WTC11 (cell line): ENCODE results near the gene FREY1. TPM values are rescaled to one million over a fixed set of nuclear protein-coding genes. Genes with fewer than 3 reads are reported as not detected.

Experiments used
- ATAC-seq: fragments of 200-7000 bp; cut with Tn5 transposase; 2 replicates; pipeline ENCODE4 v1.10.0; 2021; ENCODE audit warnings: mild to moderate bottlenecking, moderate library complexity
- CTCF ChIA-PET: fragments of 300-600 bp; sonication (Branson Sonifier 250); formaldehyde crosslinking; loops from one replicate; lab custom pipeline; 2021; ENCODE audit warnings: antibody characterized with exemption; lab: Charles Lee
- POLR2A ChIA-PET: fragments of 350-600 bp; sonication (Branson Sonifier 250); formaldehyde crosslinking; loops from one replicate; lab custom pipeline; 2021; ENCODE audit warnings: antibody characterized with exemption; lab: Charles Lee
- DNase-seq: peaks from one replicate; pipeline ENCODE4 v3.0.0; 2021; ENCODE audit warnings: low spot score
- H3K27ac Mint-ChIP-seq: 2 replicates; pipeline ENCODE4 v1.8.0; 2021; ENCODE audit warnings: mixed read lengths
- H3K27me3 Mint-ChIP-seq: 2 replicates; pipeline ENCODE4 v1.8.0; 2021; ENCODE audit warnings: low read depth, mild to moderate bottlenecking, moderate library complexity, mixed read lengths
- H3K36me3 Mint-ChIP-seq: 2 replicates; pipeline ENCODE4 v1.8.0; 2021; ENCODE audit warnings: mixed read lengths
- H3K4me1 Mint-ChIP-seq: 2 replicates; pipeline ENCODE4 v1.8.0; 2022; ENCODE audit warnings: mixed read lengths
- H3K4me3 Mint-ChIP-seq: 2 replicates; pipeline ENCODE4 v1.8.0; 2021; ENCODE audit warnings: mild to moderate bottlenecking, moderate library complexity, mixed read lengths
- H3K9me3 Mint-ChIP-seq: 2 replicates; pipeline ENCODE4 v1.8.0; 2021; ENCODE audit warnings: mixed read lengths
- AFF4 ChIP-seq: sonication (generic); formaldehyde crosslinking; IDR thresholded peaks from 2 replicates; pipeline ENCODE4 v1.8.1; 2023; ENCODE audit warnings: mild to moderate bottlenecking, missing genetic modification reagents, borderline replicate concordance
- CTCF ChIP-seq: fragments of 200-600 bp; IDR thresholded peaks from 2 replicates; pipeline ENCODE4 v1.8.0; 2022; ENCODE audit warnings: antibody characterized with exemption
- E2F1 ChIP-seq: sonication (generic); formaldehyde crosslinking; IDR thresholded peaks from 2 replicates; pipeline ENCODE4 v1.8.0; 2022; ENCODE audit warnings: mild to moderate bottlenecking, missing genetic modification reagents
- GABPB1 ChIP-seq: sonication (generic); formaldehyde crosslinking; IDR thresholded peaks from 2 replicates; pipeline ENCODE4 v1.8.1; 2023; ENCODE audit warnings: mild to moderate bottlenecking, missing genetic modification reagents
- MXD4 ChIP-seq: fragments of 250-450 bp; sonication (Bioruptor Pico); IDR thresholded peaks from 2 replicates; pipeline ENCODE4 v1.8.0; 2021; ENCODE audit warnings: mild to moderate bottlenecking, moderate library complexity, borderline replicate concordance
- SMAD4 ChIP-seq: sonication (generic); formaldehyde crosslinking; IDR thresholded peaks from 2 replicates; pipeline ENCODE4 v1.8.0; 2022; ENCODE audit warnings: mild to moderate bottlenecking, missing genetic modification reagents
- STAT6 ChIP-seq: sonication (generic); formaldehyde crosslinking; conservative IDR thresholded peaks from 2 replicates; pipeline ENCODE4 v1.8.1; 2023; ENCODE audit warnings: mild to moderate bottlenecking, low read depth, missing genetic modification reagents, moderate library complexity
- TCF7 ChIP-seq: sonication (generic); formaldehyde crosslinking; IDR thresholded peaks from 2 replicates; pipeline ENCODE4 v1.8.0; 2022; ENCODE audit warnings: mild to moderate bottlenecking, low read depth, missing genetic modification reagents, moderate library complexity
- TEAD1 ChIP-seq: sonication (generic); formaldehyde crosslinking; IDR thresholded peaks from 2 replicates; pipeline ENCODE4 v1.8.0; 2022; ENCODE audit warnings: mild to moderate bottlenecking, missing genetic modification reagents
- TEAD4 ChIP-seq: sonication (generic); formaldehyde crosslinking; IDR thresholded peaks from 2 replicates; pipeline ENCODE4 v1.8.0; 2022; ENCODE audit warnings: mild to moderate bottlenecking, missing genetic modification reagents
- TP53 ChIP-seq: sonication (generic); formaldehyde crosslinking; IDR thresholded peaks from 2 replicates; pipeline ENCODE4 v1.8.1; 2023; ENCODE audit warnings: mild to moderate bottlenecking, missing genetic modification reagents
- ZMAT4 ChIP-seq: fragments of 250-450 bp; sonication (Bioruptor Pico); IDR thresholded peaks from 2 replicates; pipeline ENCODE4 v1.9.0; 2021; ENCODE audit warnings: mild to moderate bottlenecking
- ZNF138 ChIP-seq: sonication (generic); formaldehyde crosslinking; conservative IDR thresholded peaks from 2 replicates; pipeline ENCODE4 v1.8.1; 2022; ENCODE audit warnings: mild to moderate bottlenecking, moderate library complexity, missing genetic modification reagents
- ZNF425 ChIP-seq: fragments of 250-450 bp; sonication (Bioruptor Pico); conservative IDR thresholded peaks from 2 replicates; pipeline ENCODE4 v1.9.0; 2021; ENCODE audit warnings: mild to moderate bottlenecking
- ZSCAN18 ChIP-seq: fragments of 250-450 bp; sonication (Bioruptor Pico); IDR thresholded peaks from 2 replicates; pipeline ENCODE4 v2.1.2; 2022; ENCODE audit warnings: mild to moderate bottlenecking, moderate library complexity
- total RNA-seq: library from RNA; stranded (reverse); gene quantifications from 3 replicates; pipeline ENCODE4 v1.2.3, GENCODE V29; 2021

FREY1 gene
- total RNA-seq, 1 experiment from 2014 or later = 2.1 TPM

DNA sequence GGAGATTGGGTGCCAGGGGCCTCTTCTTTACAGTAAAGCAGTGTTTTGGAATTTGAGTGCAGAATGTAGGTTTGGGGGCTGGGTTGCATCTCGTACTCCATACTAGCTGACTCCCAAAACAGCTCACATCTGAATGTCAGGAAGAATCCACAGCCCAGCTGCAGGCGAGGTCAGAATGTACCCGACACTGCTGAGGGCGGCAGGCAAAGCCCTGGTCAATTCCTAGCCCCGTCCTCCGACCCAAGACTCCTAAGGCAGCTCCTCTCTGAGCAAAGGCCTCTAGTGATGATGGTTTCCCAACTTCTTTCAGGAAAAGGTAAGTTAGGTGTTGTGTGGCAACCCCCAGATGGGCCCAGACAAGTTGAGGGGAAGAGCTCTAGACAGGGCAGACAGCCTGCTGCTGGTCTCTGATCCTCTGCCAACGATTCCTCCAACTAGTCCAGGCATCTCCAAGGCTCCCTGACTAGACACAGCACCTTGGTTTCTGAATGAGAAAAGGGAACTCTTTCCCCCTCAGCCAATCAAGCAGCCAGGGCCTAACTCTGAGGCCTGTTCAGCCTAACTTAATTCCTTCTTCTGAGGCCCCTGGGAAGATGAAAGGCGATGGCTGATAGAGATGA lies 24.0 kb upstream of the FREY1 start:
- H3K9me3 Mint-ChIP-seq = no peaks in the 10 kb centered on the region
- H3K4me1 Mint-ChIP-seq = no peaks in the 10 kb centered on the region; the same call in 1 of the 2 replicates
- no peak for TF ChIP-seq E2F1 (CRISPR knock-in tag)
- TF ChIP-seq AFF4 (CRISPR knock-in tag) = no peak
- no peak for TF ChIP-seq GABPB1 (CRISPR knock-in tag)
- no peak for TF ChIP-seq SMAD4 (CRISPR knock-in tag)
- TF ChIP-seq TCF7 = no peak
- TF ChIP-seq TEAD1 = no peak
- no peak for TF ChIP-seq ZNF138 (CRISPR knock-in tag)
- no peak for TF ChIP-seq STAT6 (CRISPR knock-in tag)
- TF ChIP-seq ZMAT4 (CRISPR knock-in tag) = no peak
- TF ChIP-seq TEAD4 = no peak
- TF ChIP-seq ZSCAN18 = no peak
- no peak for TF ChIP-seq CTCF
- TF ChIP-seq MXD4 (CRISPR knock-in tag) = no peak
- TF ChIP-seq ZNF425 (CRISPR knock-in tag) = no peak
- TF ChIP-seq TP53 = no peak
- POLR2A ChIA-PET = interaction anchor here (1.7 kb wide), 1 partner anchor 9 kb away, joined by 6 read pairs; the partner anchor contains the start of gene LARGE2
- H3K36me3 Mint-ChIP-seq = peaks cover 27% of the 10 kb centered on the region
- H3K27me3 Mint-ChIP-seq = no peaks in the 10 kb centered on the region; the same call in 1 of the 2 replicates
- H3K4me3 Mint-ChIP-seq = no peak overlapping the region
- DNase-seq (no peak), ATAC-seq (no peak)
- CTCF ChIA-PET = interaction anchor here (0.6 to 2.5 kb wide), 9 partner anchors 34 to 1921 kb away, joined by 3 to 15 read pairs (median 4); no protein-coding TSS in a partner anchor
- H3K27ac Mint-ChIP-seq = peak overlapping the region; percentile 89; the same call in 1 of the 2 replicates
